ENCODE data around the gene SLC1A3. TPM values are rescaled to one million over a fixed set of nuclear protein-coding genes. Genes with fewer than 3 reads are reported as not detected.
"Not testable (repeated sequence)": the region's sequence is repeated elsewhere in the genome, so short reads cannot be mapped to it uniquely, and the experiment has no call there.

SLC1A3 gene
- total and polyA plus RNA-seq, 12 donors = 10.0 to 94.1 (median 43.2) TPM

DNA sequence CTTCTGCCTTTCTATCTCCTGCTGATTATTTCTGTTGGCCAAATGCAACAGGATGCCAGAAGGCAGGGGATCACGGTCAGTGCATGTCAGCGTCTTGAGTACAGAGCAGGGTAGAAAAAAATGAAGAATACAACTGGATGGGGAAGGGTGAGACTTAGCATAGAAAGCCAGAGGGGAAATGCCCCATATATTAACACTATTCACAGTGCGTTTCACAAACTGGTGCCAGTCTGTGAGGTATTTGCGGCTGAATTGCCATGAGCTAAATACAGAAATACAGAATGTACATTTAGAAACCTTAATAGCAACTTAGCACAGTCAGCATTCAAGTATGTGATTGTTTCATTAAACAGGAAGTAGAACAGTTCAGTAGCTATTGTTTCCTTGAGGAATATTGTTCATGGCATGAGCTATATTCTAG is 31.0 kb upstream of the SLC1A3 start:
- Histone ChIP-seq H3K4me3 (no peak overlapping the region), H3K27me3 (no peaks in the 10 kb centered on the region), H3K9me3 (replicated peaks in 1 of 3) (no peaks in the 10 kb centered on the region), H3K27ac (peak overlapping the region in 1 of 5 donors; percentile 12), H3K36me3 (replicated peaks in 1 of 2) (no peaks in the 10 kb centered on the region), H3K4me1 (replicated peaks in 1 of 2) (no peaks in the 10 kb centered on the region)
- DNase-seq = no peak
- intact Hi-C loops (cut with DNase I) = no loop called here
- no peak for TF ChIP-seq POLR2A (IDR thresholded peaks at IDR 0.05)
- TF ChIP-seq CTCF (IDR thresholded peaks at IDR 0.05) = no peak
- WGBS, 4 donors = 42 to 57% (median 53%) methylated on average over 4 of the region's 4 CpGs

DNA sequence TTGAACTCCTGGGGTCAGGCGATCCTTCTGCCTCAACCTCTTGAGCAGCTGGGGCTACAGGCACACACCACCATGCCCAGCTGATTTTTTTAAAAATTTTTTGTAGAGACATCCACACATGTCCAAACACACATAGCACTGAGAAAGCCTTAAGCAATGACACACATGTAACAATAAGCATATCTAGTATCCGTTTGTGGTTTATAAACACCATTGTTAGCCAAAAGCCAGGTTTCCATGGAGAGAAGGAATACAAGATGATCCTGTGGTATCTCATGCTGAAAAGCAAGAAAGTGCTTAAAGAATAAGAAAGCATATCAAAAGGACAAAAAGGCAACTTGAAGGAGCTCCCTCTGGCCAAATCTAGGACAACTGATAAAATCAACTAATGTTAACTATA is 29.7 kb upstream of the SLC1A3 start:
- Histone ChIP-seq H3K27ac (no peak overlapping the region), H3K36me3 (replicated peaks in 1 of 2) (no peaks in the 10 kb centered on the region), H3K4me3 (no peak overlapping the region), H3K9me3 (replicated peaks in 1 of 3) (no peaks in the 10 kb centered on the region), H3K4me1 (replicated peaks in 1 of 2) (no peaks in the 10 kb centered on the region), H3K27me3 (no peaks in the 10 kb centered on the region)
- TF ChIP-seq CTCF (IDR thresholded peaks at IDR 0.05) (no peak), POLR2A (IDR thresholded peaks at IDR 0.05) (no peak)
- intact Hi-C loops (cut with DNase I) = no loop called here
- DNase-seq = no peak
- 76 to 86% (median 82%) methylated on average over 2 of the region's 2 CpGs for WGBS, 4 donors

- intact Hi-C loops (cut with DNase I); DNase-seq; H3K4me1 ChIP-seq (replicated peaks in 1 of 2); H3K27me3 ChIP-seq; H3K36me3 ChIP-seq (replicated peaks in 1 of 2); H3K4me3 ChIP-seq; H3K27ac ChIP-seq; H3K9me3 ChIP-seq (replicated peaks in 1 of 3): not testable (repeated sequence)
Measured at GRCh38 chr5:36579858-36580257, 26.5 kb upstream of the SLC1A3 start.

DNA sequence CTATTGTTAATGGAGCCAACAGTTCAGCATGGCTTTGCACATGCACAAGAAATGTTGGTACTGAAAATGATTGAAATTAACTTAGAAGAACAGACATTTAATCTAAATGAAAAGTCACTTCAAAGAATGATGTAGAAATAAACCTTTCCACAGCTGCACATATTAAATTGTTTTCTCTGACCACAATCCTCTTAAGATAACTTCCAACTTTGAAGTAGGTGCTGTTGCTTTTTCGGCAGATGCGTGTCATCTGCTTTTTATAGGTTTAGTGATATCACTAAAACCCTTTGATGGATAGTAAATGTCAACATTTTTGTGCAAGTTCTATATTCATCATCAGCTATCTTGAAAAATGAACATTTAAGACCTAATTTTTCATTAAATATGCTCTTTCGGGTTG is 25.3 kb upstream of the SLC1A3 start:
- Histone ChIP-seq H3K27ac (no peak overlapping the region), H3K27me3 (no peaks in the 10 kb centered on the region), H3K36me3 (replicated peaks in 1 of 2) (no peaks in the 10 kb centered on the region), H3K4me1 (replicated peaks in 1 of 2) (no peaks in the 10 kb centered on the region), H3K4me3 (no peak overlapping the region), H3K9me3 (replicated peaks in 1 of 3) (no peaks in the 10 kb centered on the region)
- DNase-seq = no peak
- intact Hi-C loops (cut with DNase I) = no loop called here
- WGBS, 4 donors = 62 to 70% (median 64%) methylated on average over 3 of the region's 3 CpGs
- no peak for TF ChIP-seq CTCF (IDR thresholded peaks at IDR 0.05)
- TF ChIP-seq POLR2A (IDR thresholded peaks at IDR 0.05) = no peak

DNA sequence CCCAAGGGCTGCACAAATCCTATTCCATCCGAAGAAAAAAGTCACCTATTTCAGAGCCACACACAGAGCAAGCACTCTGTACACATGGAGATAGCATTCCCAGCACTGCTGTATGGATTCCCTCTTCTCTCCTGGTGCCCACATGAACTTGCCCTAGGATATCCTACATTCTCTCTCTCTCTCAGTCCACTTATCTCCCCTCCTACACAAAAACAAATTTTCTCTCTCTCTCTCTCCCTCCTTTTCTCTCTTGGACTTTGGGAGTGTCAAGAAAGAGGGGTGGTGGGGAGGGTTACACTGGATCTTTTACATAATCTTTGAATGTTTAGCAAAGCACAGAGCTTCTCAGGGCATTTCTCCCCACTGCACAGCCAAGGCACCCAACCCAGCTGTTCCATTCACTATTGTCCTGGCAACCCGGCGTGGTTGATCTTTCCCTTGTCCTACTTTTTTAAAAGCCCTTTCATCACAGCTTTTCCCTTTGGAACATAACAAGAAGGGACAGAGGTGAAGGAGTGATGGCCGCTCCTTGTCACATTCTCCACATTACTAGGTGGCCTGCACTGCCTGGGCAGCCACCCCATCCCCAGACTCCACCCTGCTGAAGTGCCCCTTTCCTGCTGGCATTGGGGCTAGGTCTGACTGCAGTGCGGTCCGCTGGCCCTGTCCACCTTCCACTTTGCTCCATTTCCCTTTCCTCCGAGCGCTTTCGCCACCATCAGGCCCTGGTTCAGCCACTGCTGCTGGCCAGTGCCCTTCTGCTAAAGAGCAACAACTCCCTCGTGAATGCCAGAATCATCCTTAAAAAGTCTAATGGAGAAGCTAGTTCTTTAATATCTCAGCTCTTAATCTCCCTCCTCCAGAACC is 22.2 kb upstream of the SLC1A3 start:
- Histone ChIP-seq H3K9me3 (replicated peaks in 1 of 3) (no peaks in the 10 kb centered on the region), H3K4me1 (replicated peaks in 1 of 2) (no peaks in the 10 kb centered on the region), H3K27ac (no peak overlapping the region), H3K4me3 (no peak overlapping the region), H3K36me3 (replicated peaks in 1 of 2) (no peaks in the 10 kb centered on the region), H3K27me3 (no peaks in the 10 kb centered on the region)
- TF ChIP-seq CTCF (IDR thresholded peaks at IDR 0.05) (no peak), POLR2A (IDR thresholded peaks at IDR 0.05) (no peak)
- no peak for DNase-seq
- intact Hi-C loops (cut with DNase I) = no loop called here
- WGBS, 4 donors = 72 to 79% (median 75%) methylated on average over 10 of the region's 10 CpGs
